ENCODE data around the gene ADGRL2.

- TF ChIP-seq EZH2 (IDR thresholded peaks at IDR 0.05) (no peak), POLR2AphosphoS5 (IDR thresholded peaks at IDR 0.05; ENCODE audit: borderline replicate concordance, low read depth, low read length) (no peak), FOXP2 (optimal IDR thresholded peaks at IDR 0.05; ENCODE audit: control extremely low read depth, extremely low read length, insufficient read depth) (no peak)
Measured at GRCh38 chr1:81827942-81828341, 27.2 kb downstream of the ADGRL2 start.

Data from SK-N-MC (cell line).